Heart left ventricle (tissue), 16 donors: ENCODE data around the gene MYO5A. TPM values are rescaled to one million over a fixed set of nuclear protein-coding genes. Genes with fewer than 3 reads are reported as not detected.

ENCODE experiments used
- ATAC-seq, 4 donors: fragments of 200-7000 bp; cut with Tn5 transposase; one replicate each; pipeline ENCODE4 v1.9.1; 2020 to 2022; ENCODE audit warnings: moderate library complexity in 4 of 4, mild to moderate bottlenecking in 3 of 4, moderate number of reproducible peaks in 1 of 4
- DNase-seq, 5 donors: peaks; one replicate each; pipeline ENCODE4 v3.0.0-alpha.2; 2020
- H3K27ac ChIP-seq, 12 donors: fragments of 200-600 bp; sonication (generic) in 4 of 12; one replicate each; pipeline versions ENCODE4 v1.5.0 to v1.8.0; 2016 to 2022; ENCODE audit warnings: mild to moderate bottlenecking in 2 of 12
- H3K27me3 ChIP-seq, 9 donors: fragments of 200-600 bp; sonication (generic) in 2 of 9; one replicate each; pipeline versions ENCODE4 v1.5.1 to v1.8.0; 2016 to 2022; ENCODE audit warnings: mild to moderate bottlenecking in 3 of 9
- H3K36me3 ChIP-seq, 9 donors: fragments of 200-600 bp; sonication (generic) in 2 of 9; one replicate each; pipeline versions ENCODE4 v1.5.0 to v1.8.0; 2018 to 2022; ENCODE audit warnings: mild to moderate bottlenecking in 2 of 9
- H3K4me1 ChIP-seq, 12 donors: fragments of 200-600 bp; sonication (generic) in 4 of 12; one replicate each; pipeline versions ENCODE4 v1.5.0 to v1.8.0; 2016 to 2022; ENCODE audit warnings: mild to moderate bottlenecking in 3 of 12
- H3K4me3 ChIP-seq, 12 donors: fragments of 200-600 bp; sonication (generic) in 4 of 12; one replicate each; pipeline versions ENCODE4 v1.5.0 to v1.8.0; 2017 to 2022; ENCODE audit warnings: mild to moderate bottlenecking in 9 of 12, moderate library complexity in 4 of 12
- H3K9me3 ChIP-seq, 12 donors: fragments of 200-600 bp; sonication (generic) in 4 of 12; one replicate each; pipeline versions ENCODE4 v1.5.0 to v1.8.0; 2016 to 2022; ENCODE audit warnings: mild to moderate bottlenecking in 1 of 12
- CTCF ChIP-seq, 12 donors: fragments of 200-600 bp; sonication (generic) in 4 of 12; IDR thresholded peaks; one replicate each; pipeline versions ENCODE4 v1.5.0 to v1.8.0; 2018 to 2022; ENCODE audit warnings: antibody characterized with exemption in 12 of 12, mild to moderate bottlenecking in 5 of 12
- POLR2A ChIP-seq, 2 donors: fragments of 450-650 bp; IDR thresholded peaks; one replicate each; pipeline ENCODE4 v1.6.1; 2017; ENCODE audit warnings: antibody characterized with exemption in 2 of 2, mild to moderate bottlenecking in 2 of 2, moderate library complexity in 2 of 2
- WGBS, 4 donors: extraction: QIAGEN DNeasy Blood & Tissue Kit in 2 of 4; methylation state at CpG; one replicate each; pipeline versions ENCODE4 v1.1.5 to v1.1.7; 2013 to 2018; 5-methylcytosine and 5-hydroxymethylcytosine counted together
- intact Hi-C, 10 donors: fragments of 100-400 bp; cut with DNase I; formaldehyde crosslinking; loops; one replicate each; pipeline versions ENCODE4 v1.11.1 to v1.14.2; 2022
- polyA plus RNA-seq, 2 donors: library from polyadenylated mRNA; stranded (reverse); fragments of 200-250 nt; gene quantifications; one replicate each; pipeline ENCODE4 v1.2.3, GENCODE V29; 2013
- total RNA-seq, 9 donors: library from RNA; depleted of rRNA in 2 of 9; stranded (reverse); fragments of >200 nt in 2 of 9; fragmentation: NEBNext Ultra II Directional in 3 of 9; extraction: Animal tissue kit (Norgen Biotek cat#: 25700) in 3 of 9; gene quantifications; one replicate each; pipeline versions ENCODE4 v1.1.0 to v1.2.4, GENCODE V29; 2016 to 2023
- donor health status: ischemic (EF 13 %, LVEDD 7.1; RV severe dilation, severe dysfunction).
- donor health status: healthy with polysubstance abuse.
- donor health status: DM: no; HTN: yes; CAD: no.
- donor health status: DM: no; HTN: no; CAD: no.
- donor health status: ischemic (EF 25% LVEDD 6.9; RV normal size, moderate dysfunction).
- donor health status: ischemic (EF 25% LVEDD 5.7; RV mildly dilated, moderate dysfunction).
- donor health status: healthy.
- donor health status: DM: yes; HTN: yes; CAD: no.
- donor health status: ischemic (EF 35%, LVEDD 5.7; RV mildly dilated, moderate dysfunction).
- donor health status: nonischemic (EF 11% LVEDD 7.7; RV severe dilation, severe dysfunction).
- donor health status: DM: yes; HTN: yes; CAD: no.
- donor health status: PGD.
- donor health status: ischemic (EF 29% LVEDD 5.4; RV normal size, mild dysfunction).
- donor health status: nonischemic (EF 23%, LVEDD 6.1; RV moderate dilation, normal function).

The MYO5A gene
- total and polyA plus RNA-seq, 11 donors, result 3.2 to 29.6 (median 6.9) TPM

GRCh38 chr15:52338891-52339290, 189.8 kb downstream of the MYO5A start:
- H3K27ac ChIP-seq, result no peak overlapping the region
- DNase-seq, result no peak
- peaks cover 0 to 15% (median 0%) of the 10 kb centered on the region in 12 donors for H3K4me1 ChIP-seq
- H3K4me3 ChIP-seq, result no peak overlapping the region
- WGBS, 4 donors, result 94 to 100% (median 98%) methylated on average over 1 of the region's 1 CpG
- H3K36me3 ChIP-seq, result peaks cover 0 to 62% (median 30%) of the 10 kb centered on the region in 9 donors
- no peaks in the 10 kb centered on the region for H3K27me3 ChIP-seq
- ATAC-seq, result no peak
- TF ChIP-seq POLR2A (IDR thresholded peaks at IDR 0.05), result no peak
- no peak for TF ChIP-seq CTCF (IDR thresholded peaks at IDR 0.05)
- H3K9me3 ChIP-seq, result no peaks in the 10 kb centered on the region
- intact Hi-C loops, result loop anchor here in 5 of 10 donors (10.0 kb wide), 6 partner anchors 56 to 396 kb away; partner anchors contain the start of genes ARPP19 (in 1 of the 5) and MYO5A (in 1 of the 5)

DNA sequence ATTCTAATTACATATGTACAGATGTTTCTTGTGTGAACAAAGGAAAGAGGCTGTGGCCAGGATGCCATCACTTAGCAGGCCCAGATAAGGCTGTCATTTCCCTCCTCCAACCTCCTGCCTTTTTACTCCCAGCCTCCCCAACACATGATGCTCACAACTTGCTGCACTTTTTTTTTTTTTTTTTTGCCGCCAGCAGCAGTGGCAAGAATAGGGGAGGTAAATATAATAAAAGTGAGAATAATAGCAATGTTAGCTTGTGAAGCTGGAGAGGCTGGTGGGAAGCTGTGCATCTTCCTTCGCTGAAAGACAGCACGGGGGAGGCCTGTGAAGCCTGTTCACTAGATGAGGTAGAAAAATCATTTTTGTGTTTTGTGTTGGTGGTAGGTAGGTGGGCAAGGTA, 190.6 kb downstream of the MYO5A start:
- Histone ChIP-seq H3K36me3 (peaks cover 0 to 62% (median 32%) of the 10 kb centered on the region in 9 donors), H3K27ac (peak overlapping the region in 2 of 12 donors; percentile 28 to 52), H3K4me3 (no peak overlapping the region), H3K9me3 (no peaks in the 10 kb centered on the region), H3K4me1 (peaks cover 0 to 14% (median 0%) of the 10 kb centered on the region in 12 donors), H3K27me3 (no peaks in the 10 kb centered on the region)
- intact Hi-C loops, result loop anchor here in 5 of 10 donors (10.0 kb wide), 6 partner anchors 57 to 397 kb away; partner anchors contain the start of genes ARPP19 (in 1 of the 5) and MYO5A (in 1 of the 5)
- ATAC-seq, result peak in 2 of 4 donors; percentile 29 to 76
- DNase-seq, result no peak
- WGBS, 4 donors, result 77 to 85% (median 80%) methylated on average over 3 of the region's 3 CpGs
- TF ChIP-seq POLR2A (IDR thresholded peaks at IDR 0.05) (no peak), CTCF (IDR thresholded peaks at IDR 0.05) (no peak)

DNA sequence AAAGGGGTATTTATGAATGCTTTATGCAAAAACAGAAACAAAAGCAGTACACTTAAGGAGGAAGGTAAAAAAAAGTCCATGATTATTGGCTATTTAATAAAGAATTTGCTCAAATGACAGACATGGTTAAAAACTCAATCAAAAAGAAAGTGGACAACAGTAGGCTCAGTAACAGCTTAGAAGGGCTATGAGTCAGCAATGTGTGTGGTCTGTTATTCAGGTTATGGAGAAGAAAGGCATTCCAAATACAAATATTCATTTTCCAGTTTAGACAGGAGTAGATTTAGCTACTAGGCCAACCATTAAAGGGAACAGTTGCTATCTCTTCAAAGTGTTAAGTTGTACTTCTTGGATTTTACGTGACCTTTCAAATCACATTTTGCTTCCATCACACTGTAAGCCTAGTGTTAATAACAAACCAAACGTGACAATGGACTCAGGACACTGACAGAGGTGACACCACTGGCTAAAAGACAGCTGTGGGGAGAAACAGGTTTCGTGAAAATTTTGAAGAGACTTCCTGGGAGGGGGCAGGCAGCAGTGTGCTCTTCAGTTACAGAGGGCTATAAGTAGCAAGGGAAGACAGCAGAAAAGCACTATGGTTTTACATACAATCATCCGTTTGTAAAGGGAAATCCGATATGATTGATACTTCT, 191.4 kb downstream of the MYO5A start:
- H3K9me3 ChIP-seq, result no peaks in the 10 kb centered on the region
- no peak for DNase-seq
- peaks cover 0 to 60% (median 32%) of the 10 kb centered on the region in 9 donors for H3K36me3 ChIP-seq
- TF ChIP-seq POLR2A (IDR thresholded peaks at IDR 0.05) (no peak), CTCF (IDR thresholded peaks at IDR 0.05) (no peak)
- 62 to 69% (median 67%) methylated on average over 5 of the region's 5 CpGs for WGBS, 4 donors
- H3K27me3 ChIP-seq, result no peaks in the 10 kb centered on the region
- H3K27ac ChIP-seq, result peak overlapping the region in 6 of 12 donors; percentile 15 to 56 (median 40)
- peak; percentile 59 to 70 (median 61) for ATAC-seq
- peaks cover 0 to 14% (median 0%) of the 10 kb centered on the region in 12 donors for H3K4me1 ChIP-seq
- intact Hi-C loops, result loop anchor here in 5 of 10 donors (10.0 kb wide), 6 partner anchors 57 to 397 kb away; partner anchors contain the start of genes ARPP19 (in 1 of the 5) and MYO5A (in 1 of the 5)
- H3K4me3 ChIP-seq, result no peak overlapping the region

DNA sequence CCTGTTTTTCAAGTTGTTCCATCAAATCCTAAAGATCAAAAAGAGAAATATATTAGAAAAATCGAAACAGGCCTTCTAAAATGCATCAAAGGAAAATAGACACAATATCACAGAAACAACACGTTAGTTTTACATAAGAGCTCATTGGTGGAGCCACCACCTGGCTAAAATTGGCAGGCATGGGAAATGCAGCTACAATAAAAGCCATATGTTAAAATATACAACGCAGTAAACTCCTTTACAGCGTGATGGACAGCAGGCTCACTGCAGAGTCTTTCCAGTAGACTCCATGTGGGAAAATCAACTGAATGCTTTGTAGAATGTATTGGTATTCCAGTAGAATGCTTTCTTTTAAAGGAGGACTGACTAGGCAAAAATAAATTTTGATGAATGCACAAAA, 192.2 kb downstream of the MYO5A start:
- TF ChIP-seq POLR2A (IDR thresholded peaks at IDR 0.05) (no peak), CTCF (IDR thresholded peaks at IDR 0.05) (peak in 3 of 12 donors; percentile 7 to 23 (median 10))
- no peaks in the 10 kb centered on the region for H3K9me3 ChIP-seq
- intact Hi-C loops, result loop anchor here in 5 of 10 donors (10.0 kb wide), 6 partner anchors 58 to 398 kb away; partner anchors contain the start of genes ARPP19 (in 1 of the 5) and MYO5A (in 1 of the 5)
- H3K27me3 ChIP-seq, result no peaks in the 10 kb centered on the region
- peak overlapping the region in 1 of 12 donors; percentile 51 for H3K27ac ChIP-seq
- H3K4me3 ChIP-seq, result no peak overlapping the region
- peaks cover 0 to 53% (median 32%) of the 10 kb centered on the region in 9 donors for H3K36me3 ChIP-seq
- ATAC-seq (no peak), DNase-seq (no peak)
- peaks cover 0 to 14% (median 1%) of the 10 kb centered on the region in 12 donors for H3K4me1 ChIP-seq
- 67 to 74% (median 70%) methylated on average over 4 of the region's 4 CpGs for WGBS, 4 donors
